IPS-20b (cell line): ENCODE results near the gene HOXC6.

Experiments
- H3K27ac ChIP-seq: one replicate; pipeline ENCODE4 v1.5.1; 2013; ENCODE audit warnings: low read length
- H3K27me3 ChIP-seq: 2 replicates; pipeline ENCODE4 v1.6.1; 2013; ENCODE audit warnings: mild to moderate bottlenecking, low read length, inconsistent platforms; ENCODE audit not compliant: insufficient read depth
- H3K36me3 ChIP-seq: 2 replicates; pipeline ENCODE4 v1.6.1; 2013; ENCODE audit warnings: low read depth, mild to moderate bottlenecking, inconsistent platforms, low read length, moderate library complexity; ENCODE audit not compliant: insufficient read depth
- H3K4me1 ChIP-seq: 2 replicates; pipeline ENCODE4 v1.6.1; 2013; ENCODE audit warnings: mild to moderate bottlenecking, control low read depth, inconsistent platforms, low read length, moderate library complexity; ENCODE audit not compliant: insufficient read depth
- H3K4me3 ChIP-seq: 2 replicates; pipeline ENCODE4 v1.5.1; 2013; ENCODE audit warnings: mild to moderate bottlenecking, low read length, inconsistent platforms
- H3K9ac ChIP-seq: 2 replicates; pipeline ENCODE4 v1.6.1; 2013; ENCODE audit warnings: low read depth, mild to moderate bottlenecking, inconsistent platforms, low read length, moderate library complexity
- H3K9me3 ChIP-seq: 2 replicates; pipeline ENCODE4 v1.6.1; 2013; ENCODE audit warnings: mild to moderate bottlenecking, low read depth, low read length, inconsistent platforms; ENCODE audit not compliant: insufficient read depth

Gene HOXC6

GRCh38 chr12:54053003-54053750 lies 24.9 kb downstream of the HOXC6 start:
- Histone ChIP-seq H3K4me3 (peak overlapping the region; percentile 24; the same call in 1 of the 2 replicates), H3K9ac (no peak overlapping the region), H3K27ac (no peak overlapping the region), H3K9me3 (peaks cover 3% of the 10 kb centered on the region; the same call in 1 of the 2 replicates), H3K27me3 (peaks cover 100% of the 10 kb centered on the region), H3K36me3 (no peaks in the 10 kb centered on the region), H3K4me1 (no peaks in the 10 kb centered on the region)

GRCh38 chr12:54053751-54054741 lies 25.8 kb downstream of the HOXC6 start, which contains the start of gene HOXC4:
Gene HOXC4, plus strand, starts transcription at chr12:54053835. Its CDS starts 88 bp downstream, at chr12:54053923.
- Histone ChIP-seq H3K27ac (no peak within 1 kb of the TSS), H3K9me3 (no peaks in the 10 kb centered on the region; the same call in 1 of the 2 replicates), H3K4me3 (peak within 1 kb of the TSS; percentile 24; the same call in 1 of the 2 replicates), H3K9ac (no peak within 1 kb of the TSS), H3K36me3 (no peaks in the 10 kb centered on the region), H3K4me1 (no peaks in the 10 kb centered on the region), H3K27me3 (peaks cover 100% of the 10 kb centered on the region)

- Histone ChIP-seq H3K36me3 (no peaks in the 10 kb centered on the region), H3K27ac (no peak overlapping the region), H3K4me3 (no peak overlapping the region), H3K9me3 (peaks cover under 1% of the 10 kb centered on the region; the same call in 1 of the 2 replicates), H3K4me1 (no peaks in the 10 kb centered on the region), H3K9ac (no peak overlapping the region), H3K27me3 (peaks cover 100% of the 10 kb centered on the region)
Observed at GRCh38 chr12:54054742-54055194, 26.5 kb downstream of the HOXC6 start.

GRCh38 chr12:54055552-54055951 lies 27.3 kb downstream of the HOXC6 start:
- no peak overlapping the region for H3K4me3 ChIP-seq

GRCh38 chr12:54056110-54056509 lies 27.9 kb downstream of the HOXC6 start:
- H3K4me1 ChIP-seq, result no peaks in the 10 kb centered on the region; the same call in 1 of the 2 replicates
- no peaks in the 10 kb centered on the region for H3K36me3 ChIP-seq
- peaks cover 4% of the 10 kb centered on the region; the same call in 1 of the 2 replicates for H3K9me3 ChIP-seq
- no peak overlapping the region for H3K4me3 ChIP-seq
- no peak overlapping the region for H3K9ac ChIP-seq
- H3K27ac ChIP-seq, result no peak overlapping the region
- H3K27me3 ChIP-seq, result peaks cover 100% of the 10 kb centered on the region

More at GRCh38 chr12:54055552-54055951, 27.3 kb downstream of the HOXC6 start:
- Histone ChIP-seq H3K27me3 (peaks cover 100% of the 10 kb centered on the region), H3K9me3 (peaks cover 4% of the 10 kb centered on the region; the same call in 1 of the 2 replicates), H3K4me1 (no peaks in the 10 kb centered on the region), H3K9ac (no peak overlapping the region), H3K36me3 (no peaks in the 10 kb centered on the region), H3K27ac (no peak overlapping the region)

- Histone ChIP-seq H3K4me3 (no peak overlapping the region), H3K27ac (no peak overlapping the region), H3K4me1 (no peaks in the 10 kb centered on the region; the same call in 1 of the 2 replicates), H3K9ac (no peak overlapping the region), H3K27me3 (peaks cover 100% of the 10 kb centered on the region), H3K9me3 (peaks cover 4% of the 10 kb centered on the region; the same call in 1 of the 2 replicates), H3K36me3 (no peaks in the 10 kb centered on the region)
Observed at GRCh38 chr12:54058128-54058768, 30.0 kb downstream of the HOXC6 start.

GRCh38 chr12:54059668-54060067 lies 31.4 kb downstream of the HOXC6 start:
- Histone ChIP-seq H3K9me3 (peaks cover 4% of the 10 kb centered on the region; the same call in 1 of the 2 replicates), H3K27ac (no peak overlapping the region), H3K27me3 (peaks cover 100% of the 10 kb centered on the region), H3K4me1 (no peaks in the 10 kb centered on the region; the same call in 1 of the 2 replicates), H3K9ac (no peak overlapping the region), H3K36me3 (no peaks in the 10 kb centered on the region), H3K4me3 (no peak overlapping the region)

GRCh38 chr12:54060174-54060974 lies 32.1 kb downstream of the HOXC6 start:
- Histone ChIP-seq H3K9ac (no peak overlapping the region), H3K36me3 (no peaks in the 10 kb centered on the region), H3K27me3 (peaks cover 100% of the 10 kb centered on the region), H3K4me3 (no peak overlapping the region), H3K4me1 (no peaks in the 10 kb centered on the region; the same call in 1 of the 2 replicates), H3K27ac (no peak overlapping the region), H3K9me3 (peaks cover 4% of the 10 kb centered on the region; the same call in 1 of the 2 replicates)

GRCh38 chr12:54060975-54061778 lies 32.9 kb downstream of the HOXC6 start:
- Histone ChIP-seq H3K4me3 (no peak overlapping the region), H3K9ac (no peak overlapping the region), H3K27me3 (peaks cover 100% of the 10 kb centered on the region), H3K9me3 (peaks cover 4% of the 10 kb centered on the region; the same call in 1 of the 2 replicates), H3K4me1 (no peaks in the 10 kb centered on the region; the same call in 1 of the 2 replicates), H3K36me3 (no peaks in the 10 kb centered on the region), H3K27ac (no peak overlapping the region)

- no peaks in the 10 kb centered on the region; the same call in 1 of the 2 replicates for H3K4me1 ChIP-seq
- H3K9ac ChIP-seq, result no peak overlapping the region
- H3K27me3 ChIP-seq, result peaks cover 94% of the 10 kb centered on the region
Observed at GRCh38 chr12:54065677-54066076, 37.4 kb downstream of the HOXC6 start.

More at GRCh38 chr12:54065677-54066076, 37.4 kb downstream of the HOXC6 start:
- no peaks in the 10 kb centered on the region for H3K36me3 ChIP-seq
- no peak overlapping the region for H3K4me3 ChIP-seq
- H3K9me3 ChIP-seq, result no peaks in the 10 kb centered on the region
- no peak overlapping the region for H3K27ac ChIP-seq
